ENCODE data around the gene MORN1. TPM values are rescaled to one million over a fixed set of nuclear protein-coding genes. Genes with fewer than 3 reads are reported as not detected.

MORN1 gene
- polyA plus RNA-seq, 10 donors = 4.2 to 9.1 (median 6.2) TPM

GRCh38 chr1:2352341-2352896, 38.9 kb downstream of the MORN1 start:
- no peak for DNase-seq

GRCh38 chr1:2351723-2352122, 39.6 kb downstream of the MORN1 start:
- no peak for DNase-seq

- no peak for DNase-seq
Observed at GRCh38 chr1:2350911-2351655, 40.3 kb downstream of the MORN1 start.

GRCh38 chr1:2350501-2350900, 40.9 kb downstream of the MORN1 start:
- DNase-seq = no peak

GRCh38 chr1:2349806-2350205, 41.5 kb downstream of the MORN1 start:
- no peak for DNase-seq

- DNase-seq = no peak
Observed at GRCh38 chr1:2348346-2349325, 42.7 kb downstream of the MORN1 start.

- DNase-seq = no peak
Observed at GRCh38 chr1:2347896-2348295, 43.5 kb downstream of the MORN1 start.

- DNase-seq = no peak
Observed at GRCh38 chr1:2347409-2347785, 44.0 kb downstream of the MORN1 start.

- DNase-seq = no peak
Observed at GRCh38 chr1:2346691-2347408, 44.5 kb downstream of the MORN1 start.

- no peak for DNase-seq
Observed at GRCh38 chr1:2345297-2346075, 45.9 kb downstream of the MORN1 start.

GRCh38 chr1:2344744-2345296, 46.5 kb downstream of the MORN1 start:
- DNase-seq = no peak

- DNase-seq = no peak
Observed at GRCh38 chr1:2344121-2344681, 47.2 kb downstream of the MORN1 start.

GRCh38 chr1:2343023-2343935, 48.1 kb downstream of the MORN1 start:
- DNase-seq = no peak

GRCh38 chr1:2342384-2343022, 48.9 kb downstream of the MORN1 start:
- DNase-seq = no peak

- no peak for DNase-seq
Observed at GRCh38 chr1:2341706-2342383, 49.5 kb downstream of the MORN1 start.

GRCh38 chr1:2340918-2341254, 50.5 kb downstream of the MORN1 start:
- no peak for DNase-seq

- no peak for DNase-seq
Observed at GRCh38 chr1:2340086-2340917, 51.1 kb downstream of the MORN1 start.

Measured in muscle of back (tissue), 11 donors.